GM12878 (cell line): ENCODE measurements around the gene PADI2. TPM values are rescaled to one million over a fixed set of nuclear protein-coding genes. Genes with fewer than 3 reads are reported as not detected.

Experiments used
- ATAC-seq: fragments of 200-7000 bp; cut with Tn5 transposase; 3 replicates; pipeline ENCODE4 v1.9.1; 2020; ENCODE audit warnings: mild to moderate bottlenecking, moderate library complexity
- BruUV-seq: library from RNA; stranded (reverse); fragments of 400-500 nt; replicated peaks from 2 replicates; lab custom pipeline; 2021; lab: Mats Ljungman, UMichigan
- CTCF ChIA-PET: fragments of 300-600 bp; sonication (Branson Sonifier 250); formaldehyde crosslinking; extraction: SDS; loops from one replicate; lab custom pipeline; 2021; ENCODE audit warnings: inconsistent platforms; lab: Yijun Ruan, JAX
- POLR2A ChIA-PET: fragments of 350-600 bp; formaldehyde crosslinking; extraction: SDS; loops from one replicate; lab custom pipeline; 2021; ENCODE audit warnings: inconsistent platforms; lab: Charles Lee
- RAD21 ChIA-PET: fragments of 300-600 bp; sonication (Branson Sonifier 250); formaldehyde crosslinking; loops from one replicate; lab custom pipeline; 2023; ENCODE audit warnings: antibody characterized with exemption; ENCODE audit not compliant: unreplicated experiment; lab: Charles Lee
- SMC1A ChIA-PET: fragments of 300-600 bp; sonication (Branson Sonifier 250); formaldehyde crosslinking; loops from one replicate; lab custom pipeline; 2023; ENCODE audit not compliant: unreplicated experiment, uncharacterized antibody; lab: Charles Lee
- DNase-seq: peaks from one replicate; pipeline ENCODE4 v3.0.0-alpha.2; 2011; ENCODE audit warnings: low read depth, low spot score
- FAIRE-seq: peaks from 3 replicates; lab custom pipeline; 2011; peaks lifted over from hg19 to GRCh38; lab: Jason Lieb, UNC
- H2AFZ ChIP-seq: 2 replicates; pipeline ENCODE4 v1.6.0; 2011; ENCODE audit warnings: low read depth, low read length, control low read depth; ENCODE audit not compliant: control insufficient read depth
- H3K27ac ChIP-seq: 2 replicates; pipeline ENCODE4 v1.5.1; 2011; ENCODE audit warnings: control low read depth; ENCODE audit not compliant: control insufficient read depth, insufficient read depth
- H3K27me3 ChIP-seq, 2 experiments: replicated peaks in 1 of 2; 2 replicates each; pipeline versions ENCODE4 v1.6.0 to v1.6.1; 2011; ENCODE audit warnings: low read length in 1 of 2; ENCODE audit not compliant: control insufficient read depth in 2 of 2, insufficient read depth in 2 of 2
- H3K36me3 ChIP-seq, 2 experiments: 2 replicates each; pipeline ENCODE4 v1.5.1; 2011; ENCODE audit warnings: low read length in 1 of 2; ENCODE audit not compliant: control insufficient read depth in 2 of 2, insufficient read depth in 2 of 2
- H3K4me1 ChIP-seq: 2 replicates; pipeline ENCODE4 v1.6.1; 2011; ENCODE audit warnings: mild to moderate bottlenecking, low read length, moderate library complexity, mixed read lengths; ENCODE audit not compliant: control insufficient read depth, insufficient read depth
- H3K4me2 ChIP-seq: 2 replicates; pipeline ENCODE4 v1.6.0; 2011; ENCODE audit warnings: control low read depth; ENCODE audit not compliant: control insufficient read depth, insufficient read depth
- H3K4me3 ChIP-seq: fragments of 200-600 bp; sonication (generic); 2 replicates; pipeline ENCODE4 v1.5.1; 2016
- H3K79me2 ChIP-seq: 2 replicates; pipeline ENCODE4 v1.6.0; 2011; ENCODE audit warnings: low read length; ENCODE audit not compliant: control insufficient read depth, insufficient read depth
- H3K9ac ChIP-seq: 2 replicates; pipeline ENCODE4 v1.8.0; 2011; ENCODE audit warnings: low read length, control low read depth, mixed read lengths; ENCODE audit not compliant: control insufficient read depth, insufficient read depth
- H3K9me3 ChIP-seq: replicated peaks from 3 replicates; pipeline ENCODE4 v1.5.1; 2011; ENCODE audit warnings: mild to moderate bottlenecking, low read length; ENCODE audit not compliant: control insufficient read depth, insufficient read depth
- H4K20me1 ChIP-seq: 2 replicates; pipeline ENCODE4 v1.6.0; 2011; ENCODE audit not compliant: control insufficient read depth, insufficient read depth
- BMI1 ChIP-seq: fragments of 450-650 bp; IDR thresholded peaks from 2 replicates; pipeline ENCODE4 v1.6.1; 2016; ENCODE audit warnings: mild to moderate bottlenecking, moderate library complexity, borderline replicate concordance
- E4F1 ChIP-seq: fragments of 450-650 bp; IDR thresholded peaks from 2 replicates; pipeline ENCODE4 v1.6.1; 2018; ENCODE audit warnings: borderline replicate concordance, mild to moderate bottlenecking; ENCODE audit not compliant: partially characterized antibody
- ETV6 ChIP-seq, 2 experiments: fragments of 450-650 bp in 1 of 2; IDR thresholded peaks in 1 of 2; conservative IDR thresholded peaks in 1 of 2; 2 replicates each; pipeline ENCODE4 v1.6.1; 2014; ENCODE audit warnings: antibody characterized with exemption in 1 of 2, borderline replicate concordance in 1 of 2, low read depth in 1 of 2, mild to moderate bottlenecking in 1 of 2, moderate library complexity in 1 of 2
- POLR2AphosphoS5 ChIP-seq: IDR thresholded peaks from 2 replicates; pipeline ENCODE4 v1.6.1; 2011; ENCODE audit warnings: mild to moderate bottlenecking, low read length, inconsistent platforms
- RCOR1 ChIP-seq: conservative IDR thresholded peaks from 2 replicates; pipeline ENCODE4 v1.6.1; 2012; ENCODE audit warnings: low read depth, low read length, improper control_type of control experiment
- SUPT20H ChIP-seq: IDR thresholded peaks from 2 replicates; pipeline ENCODE4 v1.6.1; 2011; ENCODE audit warnings: low read depth, mild to moderate bottlenecking, low read length, moderate library complexity, borderline replicate concordance; ENCODE audit not compliant: control insufficient read depth
- TAF1 ChIP-seq: IDR thresholded peaks from 2 replicates; pipeline ENCODE4 v1.6.1; 2011; ENCODE audit warnings: mild to moderate bottlenecking, low read depth, low read length, borderline replicate concordance
- ZNF384 ChIP-seq: IDR thresholded peaks from 2 replicates; pipeline ENCODE4 v1.6.1; 2012; ENCODE audit warnings: low read depth, mild to moderate bottlenecking, low read length, improper control_type of control experiment, borderline replicate concordance
- WGBS: methylation state at CpG from one replicate; pipeline ENCODE4 v1.1.6; 2016; ENCODE audit warnings: low lambda C conversion rate; ENCODE audit not compliant: insufficient replicate concordance, insufficient coverage; ENCODE audit errors: missing lambda C conversion rate; 5-methylcytosine and 5-hydroxymethylcytosine counted together
- in situ Hi-C: fragments of 300-500 bp; cut with MboI; formaldehyde crosslinking; loops from 9 replicates; pipeline ENCODE4 v1.14.3; 2018; ENCODE audit warnings: mixed read lengths
- intact Hi-C: fragments of 100-400 bp; cut with micrococcal nuclease; formaldehyde crosslinking; loops from one replicate; pipeline ENCODE4 v1.14.2; 2022; ENCODE audit not compliant: unreplicated experiment
- polyA plus RNA-seq, 11 experiments: library from polyadenylated mRNA; depleted of rRNA in 4 of 11; unstranded in 6 of 11; stranded (reverse) in 5 of 11; fragments of >200 nt; fragmentation: Nextera tagmentation in 4 of 11; fragmentation: Illumina TruSeq in 1 of 11; extraction: Ambion mirVana in 4 of 11; extraction: Trizol in 1 of 11; gene quantifications; 1 replicate in 1 of 11; 2 replicates in 10 of 11; pipeline versions ENCODE4 v1.2.1 to v1.2.3, GENCODE V29; 2011 to 2016; ENCODE audit warnings: inconsistent platforms in 2 of 11, missing spikeins in 2 of 11, low read depth in 1 of 11
- total RNA-seq, 4 experiments: library from RNA; depleted of rRNA in 3 of 4; stranded (reverse); fragments of >200 nt in 3 of 4; fragmentation: Illumina TruSeq in 1 of 4; extraction: Trizol in 1 of 4; gene quantifications; 2 replicates each; pipeline versions ENCODE4 v1.2.1 to v1.2.3, GENCODE V29; 2013 to 2021

PADI2 gene
- total and polyA plus RNA-seq, 10 of the 15 experiments (the other 5 are each of a cell fraction or from before 2014, with no cell fraction given), result 0.05 to 3.0 (median 0.10) TPM; not detected in 1

- TF ChIP-seq E4F1 (no peak), SUPT20H (no peak), BMI1 (no peak), ZNF384 (no peak), RCOR1 (no peak)
Measured at GRCh38 chr1:17039522-17039921, 79.7 kb downstream of the PADI2 start (continued).

- Histone ChIP-seq H3K27me3 (no peaks in the 10 kb centered on the region), H3K4me2 (no peak overlapping the region), H3K36me3 (peaks cover 8 to 26% of the 10 kb centered on the region in 2 experiments), H3K9me3 (no peaks in the 10 kb centered on the region), H4K20me1 (no peaks in the 10 kb centered on the region), H2AFZ (no peak overlapping the region), H3K79me2 (no peaks in the 10 kb centered on the region), H3K9ac (no peak overlapping the region), H3K4me3 (no peak overlapping the region), H3K27ac (no peak overlapping the region), H3K4me1 (no peaks in the 10 kb centered on the region)
- no peak for DNase-seq
- ChIA-PET RAD21 (interaction anchor here (1.0 kb wide), 1 partner anchor 13 kb away, joined by 3 read pairs; no protein-coding TSS in a partner anchor), CTCF (interaction anchor here (1.1 to 2.1 kb wide), 3 partner anchors 12 to 82 kb away, joined by 5 to 7 read pairs (median 5); no protein-coding TSS in a partner anchor), SMC1A (interaction anchor here (0.9 to 1.7 kb wide), 2 partner anchors 11 to 14 kb away, joined by 3 to 5 read pairs; no protein-coding TSS in a partner anchor), POLR2A (no interaction called here)
- ATAC-seq, result no peak
- intact Hi-C loops, result no loop called here
- in situ Hi-C loops, result no loop called here
- no peak for FAIRE-seq
- BruUV-seq, result no TSS peak
- TF ChIP-seq TAF1, result no peak
- TF ChIP-seq ETV6 (conservative IDR thresholded peaks at IDR 0.05 in 1 of 2, IDR thresholded peaks at IDR 0.05 in 1 of 2; ENCODE audit: borderline replicate concordance in 1 of 2, low read depth in 1 of 2), result no peak
- TF ChIP-seq POLR2AphosphoS5, result no peak
- 84% methylated on average over 4 of the region's 4 CpGs for whole genome bisulfite sequencing
Measured at GRCh38 chr1:17033481-17033880, 85.8 kb downstream of the PADI2 start.
